Sigmoid colon (tissue), 7 donors: ENCODE data around the gene AP5M1. TPM values are rescaled to one million over a fixed set of nuclear protein-coding genes. Genes with fewer than 3 reads are reported as not detected.
"Not testable (repeated sequence)": the region's sequence is repeated elsewhere in the genome, so short reads cannot be mapped to it uniquely, and the experiment has no call there.

Source experiments
- DNase-seq: peaks from one replicate; pipeline ENCODE4 v3.0.0-alpha.2; 2019
- H3K27ac ChIP-seq, 4 donors: fragments of 200-600 bp; sonication (generic); one replicate each; pipeline ENCODE4 v1.5.1; 2016 to 2019; ENCODE audit warnings: mild to moderate bottlenecking in 1 of 4
- H3K27me3 ChIP-seq, 3 donors: fragments of 200-600 bp; sonication (generic); one replicate each; pipeline ENCODE4 v1.5.1; 2019; ENCODE audit warnings: mild to moderate bottlenecking in 1 of 3
- H3K36me3 ChIP-seq, 4 donors: fragments of 200-600 bp; sonication (generic); one replicate each; pipeline ENCODE4 v1.5.1; 2016 to 2019
- H3K4me1 ChIP-seq, 4 donors: fragments of 200-600 bp; sonication (generic); one replicate each; pipeline ENCODE4 v1.5.1; 2017 to 2019
- H3K4me3 ChIP-seq, 4 donors: fragments of 200-600 bp; sonication (generic); one replicate each; pipeline ENCODE4 v1.5.1; 2017 to 2019; ENCODE audit warnings: mild to moderate bottlenecking in 2 of 4, moderate library complexity in 1 of 4
- H3K9me3 ChIP-seq, 4 donors: fragments of 200-600 bp in 3 of 4; sonication (generic) in 3 of 4; one replicate each; pipeline versions ENCODE4 v1.5.1 to v1.6.1; 2013 to 2019
- EP300 ChIP-seq, 4 donors: sonication (generic); formaldehyde crosslinking; IDR thresholded peaks; one replicate each; pipeline ENCODE4 v1.6.1; 2017; ENCODE audit warnings: antibody characterized with exemption in 4 of 4
- POLR2A ChIP-seq, 2 donors: fragments of 450-650 bp; IDR thresholded peaks; one replicate each; pipeline ENCODE4 v1.6.1; 2016; ENCODE audit warnings: antibody characterized with exemption in 2 of 2, mild to moderate bottlenecking in 2 of 2, moderate library complexity in 2 of 2
- POLR2AphosphoS5 ChIP-seq, 4 donors: sonication (generic); formaldehyde crosslinking; IDR thresholded peaks; one replicate each; pipeline ENCODE4 v1.6.1; 2017; ENCODE audit warnings: antibody characterized with exemption in 4 of 4
- WGBS, 2 donors: extraction: QIAGEN DNeasy Blood & Tissue Kit; methylation state at CpG; one replicate each; pipeline ENCODE4 v1.1.7; 2013; 5-methylcytosine and 5-hydroxymethylcytosine counted together
- intact Hi-C: fragments of 100-400 bp; cut with DNase I; formaldehyde crosslinking; loops from one replicate; pipeline ENCODE4 v1.15.1; 2023
- polyA plus RNA-seq, 3 donors: library from polyadenylated mRNA; stranded (reverse); fragments of 200-250 nt; gene quantifications; one replicate each; pipeline ENCODE4 v1.2.3, GENCODE V29; 2013
- total RNA-seq, 4 donors: library from RNA; depleted of rRNA; stranded (reverse); fragments of >200 nt; gene quantifications; one replicate each; pipeline ENCODE4 v1.1.0, GENCODE V29; 2016
- TF ChIP-seq, protein P1 (sequence below), 4 experiments: fragments of 450-650 bp in 3 of 4; fragments of 200-600 bp in 1 of 4; IDR thresholded peaks; one replicate each; pipeline ENCODE4 v1.5.1; 2016 to 2019; ENCODE audit warnings: antibody characterized with exemption in 4 of 4, mild to moderate bottlenecking in 3 of 4, moderate library complexity in 2 of 4
- donor health status: healthy with polysubstance abuse.
- donor health status: Bipolar disorder and iron deficiency.
- donor health status: healthy.

The AP5M1 gene
- total and polyA plus RNA-seq, 7 donors, result 16.1 to 38.8 (median 21.4) TPM

DNA sequence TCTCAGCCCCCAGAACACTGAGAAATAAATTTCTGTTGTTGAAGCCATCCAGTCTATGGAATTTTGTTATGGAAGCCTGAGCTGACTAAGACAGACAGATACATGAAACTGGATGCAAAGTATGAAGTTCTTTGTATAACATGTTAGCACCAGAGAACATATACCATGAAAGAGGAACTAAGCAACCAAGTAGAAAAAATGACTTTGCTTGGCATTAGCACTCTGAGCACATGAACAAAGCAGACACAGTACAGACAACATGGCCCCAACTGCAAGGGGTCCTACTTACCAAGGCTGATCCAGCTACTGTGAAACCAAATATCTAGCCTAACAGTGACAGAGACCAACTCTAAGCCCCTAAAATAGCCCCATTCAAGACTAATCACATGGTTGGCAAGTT is 13.9 kb upstream of the AP5M1 start:
- Histone ChIP-seq H3K9me3 (no peaks in the 10 kb centered on the region), H3K27ac (no peak overlapping the region), H3K4me3 (no peak overlapping the region), H3K36me3 (no peaks in the 10 kb centered on the region), H3K27me3 (no peaks in the 10 kb centered on the region), H3K4me1 (peaks cover 0 to 4% (median 0%) of the 10 kb centered on the region in 4 donors)
- TF ChIP-seq, protein P1, sequence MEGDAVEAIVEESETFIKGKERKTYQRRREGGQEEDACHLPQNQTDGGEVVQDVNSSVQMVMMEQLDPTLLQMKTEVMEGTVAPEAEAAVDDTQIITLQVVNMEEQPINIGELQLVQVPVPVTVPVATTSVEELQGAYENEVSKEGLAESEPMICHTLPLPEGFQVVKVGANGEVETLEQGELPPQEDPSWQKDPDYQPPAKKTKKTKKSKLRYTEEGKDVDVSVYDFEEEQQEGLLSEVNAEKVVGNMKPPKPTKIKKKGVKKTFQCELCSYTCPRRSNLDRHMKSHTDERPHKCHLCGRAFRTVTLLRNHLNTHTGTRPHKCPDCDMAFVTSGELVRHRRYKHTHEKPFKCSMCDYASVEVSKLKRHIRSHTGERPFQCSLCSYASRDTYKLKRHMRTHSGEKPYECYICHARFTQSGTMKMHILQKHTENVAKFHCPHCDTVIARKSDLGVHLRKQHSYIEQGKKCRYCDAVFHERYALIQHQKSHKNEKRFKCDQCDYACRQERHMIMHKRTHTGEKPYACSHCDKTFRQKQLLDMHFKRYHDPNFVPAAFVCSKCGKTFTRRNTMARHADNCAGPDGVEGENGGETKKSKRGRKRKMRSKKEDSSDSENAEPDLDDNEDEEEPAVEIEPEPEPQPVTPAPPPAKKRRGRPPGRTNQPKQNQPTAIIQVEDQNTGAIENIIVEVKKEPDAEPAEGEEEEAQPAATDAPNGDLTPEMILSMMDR (IDR thresholded peaks at IDR 0.05), result no peak
- intact Hi-C loops, result no loop called here
- DNase-seq, result no peak

GRCh38 chr14:57258221-57258620 is 10.6 kb upstream of the AP5M1 start:
- H3K27me3 ChIP-seq, result not testable (repeated sequence)

DNA sequence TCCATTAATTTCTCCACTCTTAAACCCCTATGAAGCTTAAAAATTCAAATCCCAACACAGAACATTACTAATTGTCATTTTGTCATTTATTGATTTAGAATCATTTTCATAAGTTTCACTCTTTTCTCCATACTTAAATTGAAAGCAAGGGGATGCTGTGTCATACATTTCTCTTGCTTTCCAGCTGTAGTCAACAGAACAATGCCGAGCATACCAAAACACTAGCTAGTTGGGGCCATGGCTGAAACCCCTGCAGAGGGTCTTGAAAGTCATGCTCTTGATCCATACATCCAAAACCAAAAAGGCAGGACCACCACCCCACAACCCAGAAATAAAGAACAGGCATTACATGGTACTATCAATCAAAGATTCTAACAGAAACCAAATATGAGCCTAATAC is 9.1 kb upstream of the AP5M1 start:
- intact Hi-C loops, result no loop called here
- Histone ChIP-seq H3K4me1 (peaks cover 0 to 12% (median 5%) of the 10 kb centered on the region in 4 donors), H3K4me3 (no peak overlapping the region), H3K9me3 (no peaks in the 10 kb centered on the region), H3K27me3 (no peaks in the 10 kb centered on the region), H3K36me3 (no peaks in the 10 kb centered on the region), H3K27ac (no peak overlapping the region)
- no peak for DNase-seq
- 94 to 97% methylated on average over 1 of the region's 1 CpG for WGBS, 2 donors
- TF ChIP-seq POLR2AphosphoS5 (IDR thresholded peaks at IDR 0.05) (no peak), POLR2A (IDR thresholded peaks at IDR 0.05) (no peak), EP300 (IDR thresholded peaks at IDR 0.05) (no peak)
- TF ChIP-seq, protein P1 (IDR thresholded peaks at IDR 0.05), result no peak

More at GRCh38 chr14:57258221-57258620, 10.6 kb upstream of the AP5M1 start:
- WGBS, 2 donors, result 90 to 94% methylated on average over 2 of the region's 2 CpGs
- H3K9me3 ChIP-seq, intact Hi-C loops, H3K27ac ChIP-seq, H3K4me3 ChIP-seq, H3K36me3 ChIP-seq, DNase-seq: not testable (repeated sequence)
- H3K4me1 ChIP-seq, result peaks cover 0 to 12% (median 5%) of the 10 kb centered on the region in 4 donors

DNA sequence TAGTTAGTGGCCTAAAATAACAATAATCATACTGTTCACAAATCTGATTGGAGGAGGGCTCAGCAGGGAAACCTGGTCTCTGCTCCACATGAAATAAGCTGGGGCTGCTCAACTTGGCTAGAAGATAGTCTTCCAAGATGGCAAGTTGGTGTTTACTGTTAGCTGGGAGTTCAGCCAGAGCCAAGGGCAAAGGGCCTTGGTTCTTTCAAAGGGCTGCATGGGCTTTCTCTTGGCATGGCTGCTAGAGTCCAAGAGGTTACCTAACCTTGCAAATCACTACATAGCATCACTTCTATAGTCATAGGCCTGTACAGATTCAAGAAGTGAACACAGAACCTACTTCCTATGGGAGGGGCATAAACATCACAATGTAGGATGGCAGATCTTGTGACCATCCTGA is 7.2 kb upstream of the AP5M1 start:
- Histone ChIP-seq H3K27ac (no peak overlapping the region), H3K4me3 (no peak overlapping the region), H3K4me1 (peaks cover 0 to 26% (median 5%) of the 10 kb centered on the region in 4 donors), H3K36me3 (no peaks in the 10 kb centered on the region), H3K27me3 (no peaks in the 10 kb centered on the region), H3K9me3 (no peaks in the 10 kb centered on the region)
- TF ChIP-seq, protein P1 (IDR thresholded peaks at IDR 0.05), result no peak
- no peak for TF ChIP-seq POLR2A (IDR thresholded peaks at IDR 0.05)
- TF ChIP-seq POLR2AphosphoS5 (IDR thresholded peaks at IDR 0.05), result no peak
- no peak for TF ChIP-seq EP300 (IDR thresholded peaks at IDR 0.05)
- no peak for DNase-seq
- intact Hi-C loops, result no loop called here

DNA sequence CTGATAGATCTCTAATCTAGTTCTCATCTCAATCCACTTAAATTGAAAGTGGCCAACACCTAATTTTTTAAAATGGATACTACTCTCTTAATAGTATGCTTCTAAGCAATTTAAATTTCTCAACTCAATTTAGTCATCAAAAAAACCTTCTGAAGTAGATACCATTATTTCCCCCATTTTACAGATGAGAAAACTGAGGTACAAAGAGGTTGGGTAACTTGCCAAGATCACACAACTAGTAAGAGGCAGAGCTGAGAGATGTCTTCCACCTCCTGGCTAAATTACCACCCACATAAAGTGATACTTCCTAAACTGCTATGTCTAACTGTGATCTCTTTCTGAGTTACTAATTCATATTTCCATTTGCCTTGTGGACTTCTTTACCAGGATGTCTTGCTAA is 6.7 kb upstream of the AP5M1 start:
- peaks cover 0 to 31% (median 8%) of the 10 kb centered on the region in 4 donors for H3K4me1 ChIP-seq
- no peak overlapping the region for H3K4me3 ChIP-seq
- TF ChIP-seq, protein P1 (IDR thresholded peaks at IDR 0.05), result no peak
- TF ChIP-seq POLR2A (IDR thresholded peaks at IDR 0.05) (no peak), POLR2AphosphoS5 (IDR thresholded peaks at IDR 0.05) (no peak), EP300 (IDR thresholded peaks at IDR 0.05) (no peak)
- H3K36me3 ChIP-seq, result no peaks in the 10 kb centered on the region
- no peak for DNase-seq
- intact Hi-C loops, result no loop called here
- no peaks in the 10 kb centered on the region for H3K27me3 ChIP-seq
- no peak overlapping the region for H3K27ac ChIP-seq
- no peaks in the 10 kb centered on the region for H3K9me3 ChIP-seq
